MM.1S (cell line): Measurements from ENCODE around the gene LMTK2.

Experiments
- CTCF ChIP-seq: fragments of 300-600 bp; sonication (generic); IDR thresholded peaks from 2 replicates; pipeline ENCODE4 v1.5.1; 2016; ENCODE audit warnings: antibody characterized with exemption, low read length, mixed read lengths
- EZH2 ChIP-seq: fragments of 300-600 bp; sonication (generic); optimal IDR thresholded peaks from 2 replicates; pipeline ENCODE3; 2017; ENCODE audit warnings: low read depth, mild to moderate bottlenecking, antibody characterized with exemption, low read length, mixed read lengths
- EZH2phosphoT487 ChIP-seq: fragments of 300-600 bp; sonication (generic); IDR thresholded peaks from 2 replicates; pipeline ENCODE4 v1.6.1; 2018; ENCODE audit warnings: antibody characterized with exemption, low read length

- TF ChIP-seq CTCF (no peak), EZH2 (no peak), EZH2phosphoT487 (no peak)
Observed at GRCh38 chr7:98133621-98134303, 27.1 kb downstream of the LMTK2 start.
